T1000 (cell line): Measurements from ENCODE around the gene MGAT1.
"Not testable (repeated sequence)": the region's sequence is repeated elsewhere in the genome, so short reads cannot be mapped to it uniquely, and the experiment has no call there.

Experiments
- DNase-seq: peaks from one replicate; lab custom pipeline; 2025; ENCODE audit warnings: mixed read lengths; lab: John Stamatoyannopoulos, UW

Gene MGAT1

GRCh38 chr5:180786531-180787398 lies 15.8 kb downstream of the MGAT1 start:
- no peak for DNase-seq

DNA sequence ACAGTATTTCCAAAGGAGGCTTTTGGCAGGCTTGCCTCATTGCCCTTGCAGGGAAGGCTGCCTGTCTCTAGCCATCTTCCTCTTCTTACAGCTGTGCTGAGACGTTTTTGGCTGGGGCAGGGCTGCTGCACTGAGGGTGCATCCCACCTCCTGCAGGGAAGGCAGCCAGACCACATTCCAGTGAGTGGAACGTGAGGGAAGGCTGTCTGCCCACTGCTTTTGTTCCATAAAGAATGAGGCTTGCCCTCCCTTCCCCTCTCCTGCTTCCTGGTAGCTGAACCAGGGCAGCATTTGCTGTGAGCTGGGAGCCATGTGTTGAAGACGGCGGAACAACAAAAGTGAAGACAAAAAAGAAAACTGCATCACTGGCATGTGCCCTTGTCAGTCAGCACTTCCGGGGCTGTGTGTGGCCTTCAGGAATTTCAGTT lies 16.8 kb downstream of the MGAT1 start:
- no peak for DNase-seq

GRCh38 chr5:180785121-180785781 lies 17.4 kb downstream of the MGAT1 start:
- DNase-seq: no peak

DNA sequence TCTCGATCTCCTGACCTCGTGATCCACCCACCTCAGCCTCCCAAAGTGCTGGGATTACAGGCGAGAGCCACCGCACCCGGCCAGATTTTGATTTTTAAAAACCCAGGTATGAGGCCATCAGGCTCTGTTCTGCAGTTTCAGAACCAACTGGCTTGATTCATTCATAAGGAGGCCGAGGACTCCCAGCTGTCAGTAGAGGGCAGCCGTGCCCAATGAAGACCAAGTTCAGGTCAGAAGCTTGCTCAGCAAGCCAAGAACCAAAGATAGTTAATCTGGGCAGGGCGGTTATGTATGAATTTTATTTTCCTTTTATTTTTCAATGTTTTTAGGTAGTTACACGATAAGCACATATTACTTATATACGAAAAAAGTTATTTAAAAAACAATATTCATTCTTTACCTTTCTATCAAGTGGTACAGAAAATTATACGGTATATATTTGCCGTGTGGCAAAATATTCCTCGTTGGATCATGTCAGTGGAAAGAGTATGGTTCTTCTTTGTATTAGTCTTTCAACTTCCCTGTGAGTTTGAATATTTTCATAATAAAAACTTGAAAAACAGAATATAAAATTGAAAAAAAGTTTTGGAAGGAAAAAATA lies 18.0 kb downstream of the MGAT1 start:
- DNase-seq: peak; percentile 30

- no peak for DNase-seq
Observed at GRCh38 chr5:180783340-180784052, 19.1 kb downstream of the MGAT1 start.

DNA sequence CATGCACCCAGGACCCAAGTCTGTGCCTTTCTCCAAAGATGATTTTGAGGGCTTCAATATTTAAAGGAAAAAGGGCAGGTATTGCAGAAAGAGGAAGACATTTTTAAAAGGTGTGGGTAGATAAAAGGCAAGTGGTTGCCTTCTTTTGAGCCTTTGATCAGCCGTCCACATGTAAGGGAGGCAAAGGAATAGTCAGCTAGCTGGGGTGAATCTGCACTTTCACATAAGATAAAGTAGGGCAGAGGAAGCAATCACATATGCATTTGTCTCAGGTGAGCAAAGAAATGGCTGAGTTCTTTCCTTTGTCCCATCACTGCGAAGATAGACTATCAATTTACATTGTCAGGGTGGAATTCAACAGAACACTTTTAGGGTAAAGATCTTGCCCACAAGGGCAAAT lies 19.9 kb downstream of the MGAT1 start:
- DNase-seq: no peak

GRCh38 chr5:180781900-180782326 lies 20.7 kb downstream of the MGAT1 start:
- DNase-seq: not testable (repeated sequence)

DNA sequence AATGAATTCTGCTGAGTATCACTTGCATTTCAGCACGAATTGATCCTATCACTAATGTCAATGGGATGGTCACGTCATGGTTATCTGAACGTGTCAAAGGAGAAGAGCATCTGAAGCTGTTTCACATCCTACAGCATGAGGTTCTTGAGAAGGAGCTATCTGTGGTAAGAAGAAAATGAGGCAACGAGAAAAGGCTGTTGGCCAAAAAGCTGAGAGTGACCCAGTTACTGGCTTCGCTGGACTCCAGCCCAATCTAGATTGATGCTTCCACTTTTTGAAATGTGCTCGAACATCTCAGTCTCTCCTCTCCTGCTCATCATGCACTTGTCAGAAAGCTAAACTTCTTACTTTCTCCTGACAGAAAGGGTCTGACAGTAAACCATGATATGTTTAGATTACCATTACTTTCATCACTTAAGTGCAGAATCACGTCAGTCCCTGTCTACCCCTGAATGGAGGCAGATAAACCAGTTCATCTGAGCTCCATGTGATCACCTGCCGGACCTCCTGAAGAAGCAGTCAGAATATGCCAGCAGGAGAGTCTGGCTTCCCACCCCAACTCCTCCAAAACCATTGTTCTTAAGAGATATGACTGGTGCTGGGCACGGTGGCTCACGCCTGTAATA lies 22.5 kb downstream of the MGAT1 start:
- DNase-seq: no peak

DNA sequence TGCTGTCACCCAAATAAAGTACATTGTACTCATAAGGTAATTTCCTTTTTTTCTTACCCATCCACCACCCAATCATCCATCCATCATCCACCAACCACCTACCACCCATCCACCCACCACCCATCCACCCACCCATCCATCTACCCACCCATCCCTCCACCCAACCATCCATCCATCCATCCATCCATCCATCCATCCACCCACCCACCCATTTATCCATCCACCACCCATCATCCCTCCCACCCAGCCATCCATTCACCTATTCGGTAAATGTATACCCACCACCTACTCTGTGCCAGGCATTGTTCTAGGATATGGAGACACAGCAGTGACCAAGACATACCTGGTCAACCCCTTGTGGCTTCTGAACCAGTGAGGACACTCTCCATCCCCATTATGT lies 25.1 kb downstream of the MGAT1 start:
- DNase-seq: no peak

DNA sequence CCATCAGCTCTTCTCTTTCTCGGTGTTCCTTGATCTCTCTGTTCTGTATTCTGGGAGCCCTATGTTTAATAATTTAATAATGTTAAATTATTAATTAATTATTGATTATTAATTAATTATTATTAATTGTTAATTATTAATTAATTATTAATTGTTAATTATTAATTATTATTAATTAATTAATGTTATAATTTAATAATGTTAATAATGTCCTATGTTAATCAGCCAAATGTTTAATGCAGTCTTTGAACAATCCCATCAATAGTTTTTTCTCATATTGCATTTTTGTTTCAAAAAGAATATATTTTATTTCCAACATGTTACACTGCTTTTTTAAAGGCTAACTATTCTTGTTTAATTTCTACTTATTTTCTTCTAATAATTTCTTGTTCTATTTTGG lies 26.2 kb downstream of the MGAT1 start:
- DNase-seq: no peak

DNA sequence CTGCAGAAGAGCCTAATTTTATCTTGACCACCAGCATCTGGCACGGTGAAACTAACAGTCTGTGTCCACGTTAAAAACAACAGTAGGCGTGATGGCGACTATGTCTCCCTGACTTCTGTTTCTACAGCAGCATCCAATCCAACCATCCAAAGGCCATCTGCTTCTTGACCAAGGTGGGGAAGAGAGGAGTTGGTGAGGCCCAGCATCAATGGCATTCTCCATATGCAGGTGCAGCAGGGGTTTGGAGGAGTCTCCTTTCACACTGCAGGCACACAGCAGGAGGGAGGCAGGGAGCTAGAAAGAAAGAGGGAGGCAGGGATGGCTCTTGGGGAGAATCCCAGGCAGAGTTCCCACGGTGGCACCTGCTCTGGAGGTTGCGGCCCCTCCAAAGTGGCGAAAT lies 27.0 kb downstream of the MGAT1 start:
- no peak for DNase-seq

GRCh38 chr5:180771839-180772238 lies 30.8 kb downstream of the MGAT1 start:
- DNase-seq: no peak

DNA sequence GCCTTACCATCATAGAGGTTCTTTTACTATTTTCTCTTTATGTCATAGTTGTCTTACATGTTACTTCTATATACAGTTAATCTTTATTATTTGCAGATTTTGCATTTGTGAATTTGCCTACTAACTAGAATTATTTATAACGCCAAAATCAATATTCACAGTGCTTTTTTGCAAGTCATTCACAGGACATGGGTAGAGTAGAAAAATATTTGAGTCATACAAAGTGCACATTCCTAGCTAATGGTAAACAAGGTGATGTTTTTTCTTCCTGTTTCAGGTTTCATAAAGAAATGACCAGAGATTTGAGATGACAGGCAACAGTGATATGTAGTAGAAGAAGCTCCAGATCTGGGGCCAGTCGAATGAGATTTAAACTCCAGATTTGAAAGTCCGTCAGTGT lies 32.8 kb downstream of the MGAT1 start:
- no peak for DNase-seq

DNA sequence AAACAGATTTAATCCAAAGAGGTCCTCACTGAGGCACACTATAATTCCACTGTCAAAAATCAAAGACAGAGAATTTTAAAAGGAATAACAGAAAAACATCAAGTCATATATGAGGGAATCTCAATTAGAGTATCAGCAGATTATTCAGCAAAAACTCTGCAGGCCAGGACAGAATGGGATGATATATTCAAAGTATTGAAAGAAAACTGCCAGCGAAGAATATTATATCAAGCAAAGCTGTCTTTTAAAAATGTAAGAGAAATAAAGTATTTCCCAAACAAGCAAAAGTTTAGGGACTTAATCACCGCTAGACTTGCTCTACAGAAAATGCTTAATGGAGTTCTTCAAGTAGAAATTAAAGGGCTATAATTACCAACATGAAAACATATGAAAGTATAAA lies 47.0 kb downstream of the MGAT1 start:
- DNase-seq: no peak

DNA sequence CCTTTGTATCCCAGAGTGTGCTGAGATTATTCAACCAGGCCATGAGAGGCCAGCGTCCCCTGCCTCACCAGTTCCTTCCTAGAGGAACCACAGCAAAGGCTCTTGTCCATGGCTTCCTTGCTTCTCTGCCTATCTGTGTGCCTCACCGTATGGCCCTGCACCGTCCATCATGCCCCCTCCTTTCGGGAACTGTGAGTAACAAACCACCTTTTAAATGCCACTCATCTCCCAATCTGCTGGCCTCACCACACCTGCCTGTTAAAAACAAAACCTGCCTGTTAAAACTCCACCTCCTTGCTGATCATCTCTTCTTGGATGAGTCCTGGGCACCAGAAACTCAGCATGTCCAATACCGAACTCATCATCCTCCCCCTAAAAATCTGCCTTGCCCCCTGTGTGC lies 58.4 kb downstream of the MGAT1 start:
- no peak for DNase-seq

DNA sequence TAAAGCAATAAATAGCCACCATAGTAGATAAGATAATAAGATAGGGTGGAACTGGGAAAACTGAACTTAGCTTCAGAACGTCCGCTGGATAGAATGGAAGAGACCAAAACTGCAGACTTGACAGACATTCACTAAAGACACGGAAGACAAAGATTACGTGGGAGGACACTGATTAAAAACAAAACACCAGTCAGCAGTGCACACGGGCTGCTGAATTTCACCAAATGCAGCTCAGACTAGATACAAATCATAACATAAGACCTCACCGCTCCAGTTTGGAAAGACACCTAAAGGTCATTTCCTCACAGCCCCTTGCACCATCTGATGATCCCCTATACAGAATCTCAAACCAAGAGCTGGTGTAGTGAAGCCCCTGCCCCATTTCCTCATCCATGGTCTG lies 59.9 kb downstream of the MGAT1 start:
- DNase-seq: no peak

- not testable (repeated sequence) for DNase-seq
Observed at GRCh38 chr5:180740953-180741352, 61.7 kb downstream of the MGAT1 start.

- no peak for DNase-seq
Observed at GRCh38 chr5:180739958-180740357, 62.6 kb downstream of the MGAT1 start, which contains the start of gene OR2Y1. TSS of gene OR2Y1 (minus strand) at chr5:180740058. CDS start at chr5:180740058, 0 bp downstream.

GRCh38 chr5:180739271-180739670 lies 63.3 kb downstream of the MGAT1 start:
- no peak for DNase-seq

GRCh38 chr5:180736536-180736935 lies 66.1 kb downstream of the MGAT1 start:
- DNase-seq: no peak
